ENCODE data around the gene TNRC6B. TPM values are rescaled to one million over a fixed set of nuclear protein-coding genes. Genes with fewer than 3 reads are reported as not detected.

TNRC6B gene
- total RNA-seq, 1 donor from 2014 or later, result 26.7 TPM

- no peak for TF ChIP-seq CTCF (IDR thresholded peaks at IDR 0.05; ENCODE audit: insufficient read depth, low read length, poor library complexity, severe bottlenecking)
- no peak for DNase-seq (ENCODE audit: low read depth)
- Histone ChIP-seq H3K4me3 (ENCODE audit: low read depth, low read length) (no peak overlapping the region), H3K27me3 (ENCODE audit: control insufficient read depth, insufficient read depth, low read length) (no peaks in the 10 kb centered on the region), H3K36me3 (ENCODE audit: control insufficient read depth, insufficient read depth, low read length) (no peaks in the 10 kb centered on the region)
Observed at GRCh38 chr22:40204321-40205116, 26.8 kb downstream of the TNRC6B start.

- DNase-seq (ENCODE audit: low read depth), result no peak
- no peaks in the 10 kb centered on the region for H3K27me3 ChIP-seq (ENCODE audit: control insufficient read depth, insufficient read depth, low read length)
- no peak overlapping the region for H3K4me3 ChIP-seq (ENCODE audit: low read depth, low read length)
- TF ChIP-seq CTCF (IDR thresholded peaks at IDR 0.05; ENCODE audit: insufficient read depth, low read length, poor library complexity, severe bottlenecking), result no peak
- H3K36me3 ChIP-seq (ENCODE audit: control insufficient read depth, insufficient read depth, low read length), result no peaks in the 10 kb centered on the region
Observed at GRCh38 chr22:40206561-40206960, 28.8 kb downstream of the TNRC6B start.

DNA sequence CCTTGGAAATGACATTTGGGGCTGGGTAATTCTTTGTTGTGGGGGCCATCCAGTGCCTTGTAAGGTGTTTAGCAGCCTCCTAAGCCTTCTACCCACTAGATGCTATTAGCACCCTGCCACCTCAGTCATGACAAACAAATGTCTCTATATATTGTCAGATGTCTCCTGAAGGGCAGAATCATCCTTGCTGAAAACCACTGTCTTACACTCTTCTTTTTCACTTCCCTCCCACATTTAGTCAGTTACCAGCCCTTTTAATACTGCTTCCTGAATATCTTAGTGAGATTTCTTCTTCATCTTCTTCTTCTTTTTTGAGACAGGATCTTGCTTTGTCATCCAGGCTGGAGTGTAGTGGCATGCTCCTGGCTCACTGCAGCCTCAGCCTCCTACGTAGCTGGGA is 33.1 kb downstream of the TNRC6B start:
- Histone ChIP-seq H3K4me3 (ENCODE audit: low read depth, low read length) (no peak overlapping the region), H3K27me3 (ENCODE audit: control insufficient read depth, insufficient read depth, low read length) (no peaks in the 10 kb centered on the region), H3K36me3 (ENCODE audit: control insufficient read depth, insufficient read depth, low read length) (no peaks in the 10 kb centered on the region)
- TF ChIP-seq CTCF (IDR thresholded peaks at IDR 0.05; ENCODE audit: insufficient read depth, low read length, poor library complexity, severe bottlenecking), result no peak
- no peak for DNase-seq (ENCODE audit: low read depth)

- DNase-seq (ENCODE audit: low read depth), result no peak
- no peak for TF ChIP-seq CTCF (IDR thresholded peaks at IDR 0.05; ENCODE audit: insufficient read depth, low read length, poor library complexity, severe bottlenecking)
- no peaks in the 10 kb centered on the region for H3K36me3 ChIP-seq (ENCODE audit: control insufficient read depth, insufficient read depth, low read length)
- H3K4me3 ChIP-seq (ENCODE audit: low read depth, low read length), result no peak overlapping the region
- no peaks in the 10 kb centered on the region for H3K27me3 ChIP-seq (ENCODE audit: control insufficient read depth, insufficient read depth, low read length)
Observed at GRCh38 chr22:40211476-40212054, 33.8 kb downstream of the TNRC6B start.

- no peaks in the 10 kb centered on the region for H3K36me3 ChIP-seq (ENCODE audit: control insufficient read depth, insufficient read depth, low read length)
- no peaks in the 10 kb centered on the region for H3K27me3 ChIP-seq (ENCODE audit: control insufficient read depth, insufficient read depth, low read length)
- no peak for TF ChIP-seq CTCF (IDR thresholded peaks at IDR 0.05; ENCODE audit: insufficient read depth, low read length, poor library complexity, severe bottlenecking)
- no peak for DNase-seq (ENCODE audit: low read depth)
- H3K4me3 ChIP-seq (ENCODE audit: low read depth, low read length), result no peak overlapping the region
Observed at GRCh38 chr22:40212121-40212520, 34.4 kb downstream of the TNRC6B start.
